Small intestine (tissue), 7 donors: ENCODE data around the gene SIPA1L3. TPM values are rescaled to one million over a fixed set of nuclear protein-coding genes. Genes with fewer than 3 reads are reported as not detected.

Experiments used
- DNase-seq, 2 donors: peaks; one replicate each; pipeline versions ENCODE4 v3.0.0 to v3.0.0-alpha.2; 2013
- FAIRE-seq: peaks from 2 replicates; lab custom pipeline; 2012; peaks lifted over from hg19 to GRCh38; lab: Jason Lieb, UNC
- H3K27ac ChIP-seq, 3 donors: one replicate each; pipeline ENCODE4 v1.5.1; 2013; ENCODE audit warnings: low read length in 2 of 3, mild to moderate bottlenecking in 2 of 3, control low read depth in 1 of 3, inconsistent platforms in 1 of 3, low read depth in 1 of 3, moderate library complexity in 1 of 3
- H3K27me3 ChIP-seq, 3 donors: one replicate each; pipeline ENCODE4 v1.6.1; 2013; ENCODE audit warnings: low read length in 3 of 3, inconsistent platforms in 1 of 3; ENCODE audit not compliant: control insufficient read depth in 3 of 3, insufficient read depth in 3 of 3
- H3K36me3 ChIP-seq, 3 donors: one replicate each; pipeline ENCODE4 v1.6.1; 2013; ENCODE audit warnings: low read length in 3 of 3, inconsistent platforms in 1 of 3, low read depth in 1 of 3, mild to moderate bottlenecking in 1 of 3, moderate library complexity in 1 of 3; ENCODE audit not compliant: control insufficient read depth in 3 of 3, insufficient read depth in 2 of 3
- H3K4me1 ChIP-seq, 3 donors: one replicate each; pipeline ENCODE4 v1.6.1; 2013; ENCODE audit warnings: low read length in 2 of 3, inconsistent platforms in 1 of 3, low read depth in 1 of 3, mild to moderate bottlenecking in 1 of 3, moderate library complexity in 1 of 3; ENCODE audit not compliant: control insufficient read depth in 3 of 3, insufficient read depth in 2 of 3
- H3K4me3 ChIP-seq, 3 donors: one replicate each; pipeline ENCODE4 v1.5.1; 2013; ENCODE audit warnings: low read length in 3 of 3, control low read depth in 1 of 3, inconsistent platforms in 1 of 3, low read depth in 1 of 3, mild to moderate bottlenecking in 1 of 3, moderate library complexity in 1 of 3
- H3K9me3 ChIP-seq, 2 donors: one replicate each; pipeline ENCODE4 v1.6.1; 2013; ENCODE audit warnings: low read depth in 1 of 2, low read length in 1 of 2; ENCODE audit not compliant: control insufficient read depth in 2 of 2, insufficient read depth in 1 of 2
- whole genome bisulfite sequencing, 3 donors: extraction: QIAGEN DNeasy Blood & Tissue Kit; methylation state at CpG; one replicate each; pipeline ENCODE4 v1.1.7; 2013; 5-methylcytosine and 5-hydroxymethylcytosine counted together
- polyA plus RNA-seq, 4 donors: library from polyadenylated mRNA; stranded (reverse) in 3 of 4; unstranded in 1 of 4; fragments of 200-250 nt in 3 of 4; fragments of 120-200 nt in 1 of 4; gene quantifications; one replicate each; pipeline versions ENCODE4 v1.2.1 to v1.2.3, GENCODE V29; 2013
- donor health status: healthy with polysubstance abuse.
- donor health status: control.
- donor health status: control.
- donor health status: Bipolar disorder and iron deficiency.
- donor health status: healthy.

The SIPA1L3 gene
- polyA plus RNA-seq, 4 donors: 19.2 to 57.9 (median 34.1) TPM

GRCh38 chr19:38031423-38031770 lies 124.4 kb downstream of the SIPA1L3 start:
- no peaks in the 10 kb centered on the region for H3K4me1 ChIP-seq
- H3K4me3 ChIP-seq: no peak overlapping the region
- H3K9me3 ChIP-seq: peaks cover 0 to 8% of the 10 kb centered on the region in 2 donors
- H3K36me3 ChIP-seq: peaks cover 4 to 77% (median 7%) of the 10 kb centered on the region in 3 donors
- DNase-seq: no peak
- WGBS, 3 donors: 96 to 99% (median 98%) methylated on average over 2 of the region's 2 CpGs
- no peaks in the 10 kb centered on the region for H3K27me3 ChIP-seq
- FAIRE-seq: no peak
- no peak overlapping the region for H3K27ac ChIP-seq

- 86 to 90% (median 89%) methylated on average over 4 of the region's 4 CpGs for WGBS, 3 donors
- no peak overlapping the region for H3K27ac ChIP-seq
- peaks cover 0 to 8% of the 10 kb centered on the region in 2 donors for H3K9me3 ChIP-seq
- H3K27me3 ChIP-seq: no peaks in the 10 kb centered on the region
- peaks cover 4 to 79% (median 7%) of the 10 kb centered on the region in 3 donors for H3K36me3 ChIP-seq
- no peaks in the 10 kb centered on the region for H3K4me1 ChIP-seq
- no peak for FAIRE-seq
- H3K4me3 ChIP-seq: no peak overlapping the region
- no peak for DNase-seq
These were observed 125.1 kb downstream of the SIPA1L3 start for GRCh38 chr19:38032151-38032550.

DNA sequence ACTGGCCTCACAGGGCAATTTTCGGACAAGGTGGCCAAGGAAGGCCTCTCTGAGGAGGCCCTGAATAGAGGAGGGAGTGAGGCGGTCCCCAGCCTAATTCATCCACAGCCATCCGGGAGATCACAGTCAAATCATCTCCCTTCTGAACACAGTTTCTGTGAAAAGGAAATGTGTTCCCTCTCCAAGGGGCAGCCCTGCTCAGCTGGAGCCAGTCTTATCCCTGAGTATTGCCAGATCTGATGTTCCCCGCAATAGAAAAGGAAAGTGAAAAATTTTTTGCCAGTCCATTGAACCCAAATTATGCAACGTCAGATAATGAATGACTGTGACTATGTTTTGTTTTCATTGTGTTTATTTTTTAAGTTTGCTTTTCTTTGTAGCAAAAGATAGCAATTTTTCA lies 125.9 kb downstream of the SIPA1L3 start:
- DNase-seq: no peak
- H3K36me3 ChIP-seq: peaks cover 4 to 82% (median 7%) of the 10 kb centered on the region in 3 donors
- 67 to 87% (median 82%) methylated on average over 5 of the region's 5 CpGs for WGBS, 3 donors
- H3K9me3 ChIP-seq: peaks cover 0 to 8% of the 10 kb centered on the region in 2 donors
- no peaks in the 10 kb centered on the region for H3K4me1 ChIP-seq
- FAIRE-seq: no peak
- no peak overlapping the region for H3K27ac ChIP-seq
- H3K27me3 ChIP-seq: no peaks in the 10 kb centered on the region
- no peak overlapping the region for H3K4me3 ChIP-seq

GRCh38 chr19:38033658-38034491 lies 126.9 kb downstream of the SIPA1L3 start:
- Histone ChIP-seq H3K4me1 (no peaks in the 10 kb centered on the region), H3K27me3 (no peaks in the 10 kb centered on the region), H3K9me3 (peaks cover 0 to 8% of the 10 kb centered on the region in 2 donors), H3K36me3 (peaks cover 1 to 78% (median 5%) of the 10 kb centered on the region in 3 donors), H3K4me3 (no peak overlapping the region), H3K27ac (peak overlapping the region in 1 of 3 donors; percentile 66)
- FAIRE-seq: no peak
- DNase-seq: no peak
- WGBS, 3 donors: 76 to 83% (median 79%) methylated on average over 17 of the region's 17 CpGs

DNA sequence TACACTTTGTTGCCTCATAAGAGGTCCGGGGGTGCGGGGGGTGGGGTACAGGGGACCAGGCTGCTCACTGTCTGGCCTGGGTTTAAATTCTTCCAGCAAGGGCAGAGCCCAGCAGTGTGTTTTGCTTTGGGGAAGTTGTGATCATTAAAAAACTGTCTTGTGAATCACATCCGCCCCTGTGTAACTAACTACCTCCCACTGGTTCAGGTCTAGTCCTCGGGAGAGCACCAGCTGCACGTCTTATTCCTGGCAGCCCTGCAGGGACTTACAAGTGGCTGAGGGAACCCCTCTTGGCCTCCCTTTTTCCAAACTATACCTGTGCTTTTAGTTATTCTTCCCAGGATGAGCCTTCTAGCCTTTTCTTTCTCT lies 127.5 kb downstream of the SIPA1L3 start:
- Histone ChIP-seq H3K27me3 (no peaks in the 10 kb centered on the region), H3K36me3 (peaks cover 0 to 75% (median 2%) of the 10 kb centered on the region in 3 donors), H3K4me1 (no peaks in the 10 kb centered on the region), H3K27ac (peak overlapping the region in 1 of 3 donors; percentile 66), H3K4me3 (no peak overlapping the region), H3K9me3 (peaks cover 0 to 8% of the 10 kb centered on the region in 2 donors)
- DNase-seq (no peak), FAIRE-seq (no peak)
- 77 to 90% (median 81%) methylated on average over 5 of the region's 5 CpGs for WGBS, 3 donors

DNA sequence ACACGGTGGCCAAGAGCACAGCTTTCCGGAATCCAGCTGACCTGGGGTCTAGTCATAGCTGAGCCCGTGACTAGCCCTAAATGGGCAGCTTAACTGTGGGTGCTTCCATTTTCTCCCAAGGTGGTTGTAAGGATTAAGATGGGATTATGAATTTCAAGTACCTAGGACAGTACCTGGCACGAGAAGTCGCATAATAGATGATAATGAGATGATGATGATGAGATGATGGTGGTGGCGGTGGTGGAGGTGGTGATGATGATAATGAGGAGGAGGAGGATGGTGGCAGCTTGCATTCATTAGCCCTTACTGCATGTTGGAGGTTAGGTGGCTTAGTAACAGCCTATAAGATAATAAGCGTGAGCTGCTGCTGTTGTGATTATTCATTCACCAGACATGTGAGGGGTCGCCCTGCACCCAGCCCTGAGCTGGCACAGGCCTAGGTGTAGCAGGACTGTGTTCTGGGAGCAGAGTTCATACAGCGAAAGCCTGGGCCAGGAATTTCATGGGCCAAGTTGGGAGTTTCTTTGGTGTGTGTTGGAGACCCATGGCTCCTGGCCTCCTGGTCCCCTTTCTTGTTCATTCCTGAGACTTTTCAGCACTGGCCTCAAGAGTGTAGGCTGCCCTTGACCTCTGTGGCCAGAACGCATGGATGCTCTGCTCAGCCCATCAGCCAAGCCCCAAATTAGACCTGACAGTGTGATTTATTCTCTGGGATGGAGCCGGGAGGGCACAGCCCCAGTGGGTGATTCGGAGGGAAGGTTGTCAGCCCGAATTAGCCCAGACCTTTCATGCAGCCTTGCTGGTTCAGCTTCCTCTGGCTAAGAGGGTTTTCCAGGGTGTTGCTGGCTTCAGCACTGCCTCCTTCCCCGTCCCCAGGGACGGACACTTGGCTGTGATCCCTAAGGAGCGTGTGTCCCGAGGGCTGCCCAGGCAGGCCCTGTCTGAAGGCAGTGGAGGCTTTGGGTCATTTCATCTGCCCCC lies 128.8 kb downstream of the SIPA1L3 start:
- DNase-seq (peak in 1 of 2 donors; percentile 63), FAIRE-seq (no peak)
- Histone ChIP-seq H3K4me1 (no peaks in the 10 kb centered on the region), H3K9me3 (peaks cover 0 to 2% of the 10 kb centered on the region in 2 donors), H3K27me3 (no peaks in the 10 kb centered on the region), H3K27ac (no peak overlapping the region), H3K4me3 (no peak overlapping the region), H3K36me3 (peaks cover 0 to 64% (median 0%) of the 10 kb centered on the region in 3 donors)
- 73 to 88% (median 82%) methylated on average over 17 of the region's 17 CpGs for WGBS, 3 donors

GRCh38 chr19:38036707-38037611 lies 130.0 kb downstream of the SIPA1L3 start:
- Histone ChIP-seq H3K4me1 (no peaks in the 10 kb centered on the region), H3K4me3 (no peak overlapping the region), H3K27ac (no peak overlapping the region), H3K27me3 (no peaks in the 10 kb centered on the region), H3K36me3 (peaks cover 0 to 60% (median 0%) of the 10 kb centered on the region in 3 donors), H3K9me3 (no peaks in the 10 kb centered on the region)
- no peak for FAIRE-seq
- no peak for DNase-seq
- 66 to 82% (median 71%) methylated on average over 17 to 18 of the region's 18 CpGs for WGBS, 3 donors
